Retina (tissue), 1 donor: ENCODE data around the gene FGF14.
"Not testable (repeated sequence)": the region's sequence is repeated elsewhere in the genome, so short reads cannot be mapped to it uniquely, and the experiment has no call there.

Experiments
- DNase-seq: peaks from one replicate; pipeline ENCODE4 v3.0.0-alpha.2; 2016

FGF14 gene

DNA sequence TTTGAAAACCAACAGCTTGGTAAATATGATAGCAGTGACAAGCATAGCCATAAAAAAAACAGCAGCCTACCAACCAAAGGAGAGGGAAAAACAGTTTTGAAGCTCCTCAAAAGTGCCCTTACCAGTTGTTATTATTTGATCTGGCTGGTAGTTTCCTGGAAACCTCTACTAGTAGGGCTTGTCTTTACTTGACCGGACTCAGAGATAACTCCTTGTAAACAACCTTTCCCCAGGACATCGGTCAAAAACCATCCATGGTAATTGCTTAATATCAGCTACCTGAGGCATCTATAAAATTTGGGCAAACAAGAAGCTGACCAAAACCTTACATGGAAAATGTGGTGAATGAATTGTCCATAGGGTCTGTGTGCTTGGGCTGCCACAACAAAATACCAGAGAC is 210.9 kb downstream of the FGF14 start:
- DNase-seq = no peak

DNA sequence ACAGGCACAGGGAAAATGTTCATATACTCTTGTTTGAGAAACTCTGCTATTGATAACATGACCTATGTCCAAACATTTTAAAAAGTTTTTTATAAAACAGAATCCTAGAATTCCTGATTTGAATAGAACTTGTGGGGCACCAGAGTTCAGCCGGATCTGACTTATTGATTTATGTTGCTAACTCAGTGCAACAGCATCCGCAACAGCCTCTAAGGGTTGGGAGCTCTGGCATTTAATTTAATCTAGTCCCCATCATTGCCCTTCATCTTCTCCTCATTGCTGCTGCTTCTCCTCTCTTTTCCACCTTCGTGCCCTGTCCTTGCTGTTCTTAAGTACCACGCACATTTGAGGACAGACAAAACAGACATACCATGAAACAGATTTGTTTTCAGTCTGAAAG is 214.5 kb downstream of the FGF14 start:
- DNase-seq = no peak

- DNase-seq = no peak
These were observed 216.4 kb downstream of the FGF14 start for GRCh38 chr13:102185375-102185984.

GRCh38 chr13:102183509-102184182 is 218.2 kb downstream of the FGF14 start:
- DNase-seq = no peak

GRCh38 chr13:102182170-102182569 is 219.7 kb downstream of the FGF14 start:
- no peak for DNase-seq

GRCh38 chr13:102177431-102177830 is 224.4 kb downstream of the FGF14 start:
- no peak for DNase-seq

DNA sequence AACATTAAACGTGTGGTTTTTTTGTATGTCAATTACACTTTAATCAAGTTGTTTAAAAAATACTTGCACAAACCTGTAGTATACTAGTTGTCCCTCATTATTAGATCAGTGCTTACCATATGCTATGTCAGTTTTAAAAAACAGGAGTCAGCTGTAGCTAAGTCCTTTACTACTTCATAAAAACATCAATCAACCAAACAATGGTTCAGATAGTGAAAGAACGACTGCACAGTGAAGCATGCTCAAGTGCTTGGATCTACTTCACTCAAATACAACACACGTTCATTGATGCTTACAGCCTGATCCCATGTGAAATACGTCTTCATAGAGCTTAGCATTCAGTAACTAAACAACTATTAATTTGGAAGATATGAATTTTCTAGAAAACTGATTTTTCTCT is 225.0 kb downstream of the FGF14 start:
- no peak for DNase-seq

GRCh38 chr13:102172406-102172805 is 229.4 kb downstream of the FGF14 start:
- no peak for DNase-seq

DNA sequence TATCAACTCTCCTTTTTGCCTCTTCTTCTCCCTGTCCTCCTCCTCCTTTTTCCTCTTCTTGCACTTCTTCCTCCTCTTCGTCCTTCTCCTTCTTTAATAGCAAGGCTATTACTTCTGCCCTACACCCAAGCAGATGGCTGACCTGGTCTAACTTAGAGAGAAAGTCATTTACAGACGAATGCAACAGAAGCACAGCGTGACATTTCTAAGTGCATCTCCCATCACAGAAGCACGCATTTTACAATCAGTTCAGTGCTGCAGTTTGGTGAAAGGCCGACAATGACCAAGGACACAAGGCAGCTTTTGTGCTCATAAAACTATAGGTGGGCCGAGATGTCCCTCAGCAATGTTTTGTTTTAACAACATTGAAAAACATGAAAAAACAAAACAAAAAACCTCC is 231.5 kb downstream of the FGF14 start:
- no peak for DNase-seq

DNA sequence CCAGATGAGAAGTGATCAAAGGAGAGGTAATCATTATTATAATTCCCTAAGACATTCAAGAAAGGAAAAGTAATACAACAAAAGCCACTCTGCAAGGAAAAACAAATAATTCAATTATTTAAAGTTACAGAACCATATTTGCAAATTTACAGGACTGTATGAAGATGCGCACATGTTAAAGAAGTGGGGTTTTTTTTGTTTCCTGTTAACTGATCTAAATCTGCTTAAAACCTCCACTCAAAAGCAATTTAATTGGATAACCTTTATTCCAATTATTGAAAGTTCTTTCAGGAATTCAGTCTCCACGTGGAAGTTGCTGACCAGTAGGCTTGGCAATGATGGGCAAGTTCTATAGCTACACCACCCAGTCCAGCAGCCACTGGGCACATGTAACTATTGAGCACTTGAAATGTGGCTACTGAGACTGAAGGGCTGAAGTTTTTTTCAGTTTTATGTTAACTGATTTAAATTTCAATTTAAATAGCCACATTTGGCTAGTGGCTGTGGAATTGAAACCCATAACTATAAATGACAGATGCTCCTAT is 232.3 kb downstream of the FGF14 start:
- no peak for DNase-seq

DNA sequence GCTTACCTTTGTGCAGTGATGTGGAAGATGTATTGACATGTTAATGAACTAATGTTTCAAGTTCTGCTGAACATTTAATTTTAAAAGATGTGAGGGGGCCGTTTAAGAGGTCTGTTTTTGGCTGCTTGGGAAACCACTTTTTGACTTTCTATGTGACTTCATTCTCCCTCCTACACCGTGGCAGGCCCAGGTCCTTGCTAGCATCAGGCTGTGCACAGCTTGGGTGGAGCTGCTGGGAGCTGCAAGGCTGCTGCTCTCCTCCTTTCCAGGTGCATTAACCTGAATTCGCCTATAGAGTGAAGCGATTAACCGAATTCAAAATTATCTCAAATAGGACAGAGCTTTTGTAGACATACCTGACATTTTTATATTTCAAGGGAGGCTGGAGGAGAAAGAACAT is 249.1 kb downstream of the FGF14 start:
- no peak for DNase-seq

GRCh38 chr13:102147353-102147752 is 254.5 kb downstream of the FGF14 start:
- no peak for DNase-seq

- no peak for DNase-seq
These were observed 256.1 kb downstream of the FGF14 start for GRCh38 chr13:102145750-102146149.

GRCh38 chr13:102142473-102142826 is 259.4 kb downstream of the FGF14 start:
- no peak for DNase-seq

DNA sequence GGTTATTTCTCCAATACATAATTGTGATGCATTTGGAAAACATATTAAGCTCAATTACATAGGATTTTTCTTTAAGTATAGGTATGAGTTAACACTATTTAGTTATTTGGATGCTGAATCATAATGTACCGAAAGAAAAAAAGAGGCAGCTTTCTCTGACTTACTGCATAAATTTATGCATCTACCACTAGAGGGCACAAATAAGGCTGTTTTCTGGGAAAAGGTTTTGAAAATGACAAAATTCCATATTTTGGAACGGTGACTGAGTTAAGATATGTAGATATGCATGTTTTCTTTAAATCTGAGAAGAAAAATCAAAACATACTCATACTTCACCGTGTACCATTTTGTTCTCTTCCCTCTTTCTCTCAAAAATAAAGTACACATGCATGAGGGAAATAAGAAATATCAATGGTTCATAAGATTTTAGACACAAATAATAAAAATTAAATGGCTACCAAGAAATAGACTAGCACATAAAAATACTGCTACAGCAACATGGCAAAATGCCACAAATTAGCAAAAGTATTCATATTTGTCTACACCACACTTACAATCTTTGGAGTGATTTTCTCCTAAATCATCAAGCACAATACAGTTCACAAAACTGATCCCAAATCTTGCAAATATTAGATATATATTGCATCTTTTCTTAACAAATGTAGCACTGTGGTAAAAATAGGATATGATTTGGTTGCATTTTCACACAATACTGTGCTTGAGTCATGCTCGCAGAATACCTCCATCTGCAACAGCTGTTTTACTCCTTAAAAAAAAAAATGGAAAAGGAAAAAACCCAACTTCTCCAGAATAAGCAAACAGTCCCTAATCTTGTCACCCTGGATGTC is 260.0 kb downstream of the FGF14 start:
- DNase-seq = no peak

DNA sequence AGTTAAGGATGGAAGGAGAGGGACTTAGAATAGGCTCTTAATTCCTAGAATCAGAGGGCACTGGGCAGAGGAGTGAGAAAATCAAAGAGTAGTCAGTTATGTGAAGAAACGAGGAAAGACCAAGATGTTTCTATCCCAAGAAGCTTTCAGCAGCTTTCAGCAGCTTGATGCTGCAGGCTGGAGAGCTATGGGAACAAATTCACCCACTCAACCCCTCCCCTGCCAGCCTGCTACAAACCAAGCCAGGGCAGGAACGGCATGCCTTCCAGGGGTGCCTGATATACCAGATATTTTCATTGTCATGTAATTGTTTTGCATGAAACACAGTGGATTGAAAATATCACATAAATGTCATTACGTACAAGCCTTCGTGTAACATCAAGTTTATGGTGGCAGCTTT is 262.2 kb downstream of the FGF14 start:
- DNase-seq = no peak

DNA sequence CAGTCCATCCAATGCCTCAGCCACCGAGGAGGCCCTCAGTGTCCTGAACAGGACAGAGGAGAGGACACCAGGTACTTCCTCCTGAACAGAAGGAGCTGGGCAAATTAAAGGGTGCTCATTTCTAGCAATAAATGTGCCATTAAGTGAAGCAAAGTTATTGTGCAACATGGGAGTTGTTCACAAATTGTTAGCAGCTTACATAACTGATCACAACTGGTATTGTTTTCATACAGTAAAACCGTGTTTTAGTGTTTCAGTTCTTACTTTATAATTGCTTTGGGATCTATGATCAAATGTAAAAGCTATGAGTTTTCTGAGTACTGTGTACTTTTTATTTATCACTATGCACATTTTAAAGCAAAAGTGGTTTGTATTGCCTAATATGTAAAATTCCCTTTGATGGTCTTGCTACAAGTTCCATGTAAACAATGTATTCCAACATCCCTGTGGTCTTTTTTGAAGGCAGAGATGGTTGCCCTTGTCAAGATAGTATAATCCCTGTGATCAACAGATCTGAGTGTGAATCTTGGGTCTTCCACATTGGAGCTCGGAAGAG is 263.1 kb downstream of the FGF14 start:
- DNase-seq = no peak

- DNase-seq = not testable (repeated sequence)
These were observed 263.9 kb downstream of the FGF14 start for GRCh38 chr13:102137904-102138303.

- no peak for DNase-seq
These were observed 265.0 kb downstream of the FGF14 start for GRCh38 chr13:102136735-102137296.

GRCh38 chr13:102132777-102133295 is 269.0 kb downstream of the FGF14 start:
- no peak for DNase-seq

DNA sequence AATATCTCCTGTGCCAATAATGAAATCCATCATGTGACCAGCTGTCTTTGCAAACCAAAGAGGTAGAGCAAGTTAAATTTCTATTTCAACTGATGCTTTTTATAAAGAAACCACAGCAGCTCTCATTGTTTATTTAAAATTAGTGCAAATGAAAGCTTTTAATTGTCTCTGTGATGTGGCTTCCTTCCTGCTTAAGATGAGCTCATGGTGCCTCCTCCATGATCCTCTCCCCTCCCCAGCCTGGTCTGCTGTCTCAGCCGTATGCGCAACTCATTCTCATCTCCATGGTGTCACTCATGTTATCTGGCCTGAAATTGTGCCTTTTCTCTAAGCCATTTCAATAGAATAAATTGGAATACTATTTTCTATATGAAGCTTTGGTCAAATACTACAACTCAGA is 270.6 kb downstream of the FGF14 start:
- no peak for DNase-seq

DNA sequence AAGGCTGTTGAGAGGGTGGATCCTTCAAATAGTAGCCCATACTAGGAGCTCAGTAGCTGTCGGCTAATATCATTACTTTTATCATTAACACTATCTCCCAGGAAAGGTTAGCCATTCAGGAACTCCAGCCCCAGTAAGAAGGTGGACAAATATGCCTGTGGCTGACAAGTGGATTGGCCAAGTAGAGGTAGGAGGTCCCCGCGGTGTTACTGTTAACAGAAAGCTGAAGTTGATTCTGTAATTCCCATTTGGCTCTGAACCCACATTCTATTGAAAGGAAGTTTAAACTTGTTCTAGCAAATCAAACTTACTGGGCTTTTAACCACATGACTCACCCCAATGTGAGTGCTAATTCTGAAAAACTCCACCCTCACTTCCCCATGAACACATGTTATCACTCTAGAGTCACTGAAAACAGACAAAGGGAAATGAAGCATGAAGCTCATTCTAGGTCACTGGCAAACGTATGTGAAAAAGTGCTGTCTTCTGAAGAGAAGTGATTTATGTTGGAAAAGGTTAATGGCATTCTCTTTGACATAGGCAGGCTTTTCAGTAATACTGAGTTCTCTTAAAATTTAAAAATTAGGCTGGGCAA is 273.5 kb downstream of the FGF14 start:
- DNase-seq = peak; percentile 36
